ENCODE measurements around the gene KCNS3.

Gene KCNS3

GRCh38 chr2:17878281-17879136 lies at the start of gene KCNS3:
TSS of gene KCNS3 (plus strand) at chr2:17878667. CDS start at chr2:17931009, 52,342 bp downstream.
- no peak for TF ChIP-seq YY1 (IDR thresholded peaks at IDR 0.05; ENCODE audit: low read depth)
- no peak for TF ChIP-seq USF1 (IDR thresholded peaks at IDR 0.05)
- no peak for TF ChIP-seq FOXM1 (IDR thresholded peaks at IDR 0.05; ENCODE audit: borderline replicate concordance, low read depth)
- no peak for TF ChIP-seq TEAD4 (IDR thresholded peaks at IDR 0.05)
- TF ChIP-seq RAD21 (IDR thresholded peaks at IDR 0.05; ENCODE audit: low read depth) = no peak
- no peak for TF ChIP-seq EP300 (IDR thresholded peaks at IDR 0.05; ENCODE audit: borderline replicate concordance)
- no peak for TF ChIP-seq NFIC (IDR thresholded peaks at IDR 0.05)
- TF ChIP-seq EGR1 (IDR thresholded peaks at IDR 0.05) = no peak
- TF ChIP-seq CREB1 (IDR thresholded peaks at IDR 0.05; ENCODE audit: low read depth) = no peak
- TF ChIP-seq MAX (IDR thresholded peaks at IDR 0.05) = no peak

GRCh38 chr2:17830053-17831034 lies 48.1 kb upstream of the KCNS3 start:
- peak; percentile 24; the same call in 1 of the 2 replicates for TF ChIP-seq RAD21 (IDR thresholded peaks at IDR 0.05; ENCODE audit: low read depth)
- TF ChIP-seq FOXM1 (IDR thresholded peaks at IDR 0.05; ENCODE audit: borderline replicate concordance, low read depth) = no peak

GRCh38 chr2:17835516-17835915 lies 43.0 kb upstream of the KCNS3 start:
- no peak for TF ChIP-seq TCF12 (IDR thresholded peaks at IDR 0.05; ENCODE audit: low read depth)
- no peak for TF ChIP-seq CEBPB (IDR thresholded peaks at IDR 0.05)
- no peak for TF ChIP-seq TAF1 (IDR thresholded peaks at IDR 0.05; ENCODE audit: low read depth)
- no peak for TF ChIP-seq NFIC (IDR thresholded peaks at IDR 0.05)
- TF ChIP-seq USF1 (IDR thresholded peaks at IDR 0.05) = no peak
- no peak for TF ChIP-seq TEAD4 (IDR thresholded peaks at IDR 0.05)
- TF ChIP-seq CREB1 (IDR thresholded peaks at IDR 0.05; ENCODE audit: low read depth) = no peak
- TF ChIP-seq MAX (IDR thresholded peaks at IDR 0.05) = no peak
- TF ChIP-seq YY1 (IDR thresholded peaks at IDR 0.05; ENCODE audit: low read depth) = no peak
- no peak for TF ChIP-seq ZBTB7A (IDR thresholded peaks at IDR 0.05; ENCODE audit: low read depth)
- TF ChIP-seq EP300 (IDR thresholded peaks at IDR 0.05; ENCODE audit: borderline replicate concordance) = no peak
- TF ChIP-seq FOXM1 (IDR thresholded peaks at IDR 0.05; ENCODE audit: borderline replicate concordance, low read depth) = no peak
- no peak for TF ChIP-seq REST (IDR thresholded peaks at IDR 0.05; ENCODE audit: low read depth)
- TF ChIP-seq RAD21 (IDR thresholded peaks at IDR 0.05; ENCODE audit: low read depth) = no peak
- no peak for TF ChIP-seq EGR1 (IDR thresholded peaks at IDR 0.05)

- TF ChIP-seq USF1 (IDR thresholded peaks at IDR 0.05) = no peak
- no peak for TF ChIP-seq TAF1 (IDR thresholded peaks at IDR 0.05; ENCODE audit: low read depth)
- no peak for TF ChIP-seq EP300 (IDR thresholded peaks at IDR 0.05; ENCODE audit: borderline replicate concordance)
- no peak for TF ChIP-seq CEBPB (IDR thresholded peaks at IDR 0.05)
- no peak for TF ChIP-seq TCF12 (IDR thresholded peaks at IDR 0.05; ENCODE audit: low read depth)
- TF ChIP-seq TEAD4 (IDR thresholded peaks at IDR 0.05) = no peak
- TF ChIP-seq MAX (IDR thresholded peaks at IDR 0.05) = no peak
- TF ChIP-seq CREB1 (IDR thresholded peaks at IDR 0.05; ENCODE audit: low read depth) = no peak
- no peak for TF ChIP-seq ZBTB7A (IDR thresholded peaks at IDR 0.05; ENCODE audit: low read depth)
- TF ChIP-seq REST (IDR thresholded peaks at IDR 0.05; ENCODE audit: low read depth) = no peak
- TF ChIP-seq RAD21 (IDR thresholded peaks at IDR 0.05; ENCODE audit: low read depth) = no peak
- TF ChIP-seq FOXM1 (IDR thresholded peaks at IDR 0.05; ENCODE audit: borderline replicate concordance, low read depth) = no peak
- no peak for TF ChIP-seq EGR1 (IDR thresholded peaks at IDR 0.05)
- TF ChIP-seq YY1 (IDR thresholded peaks at IDR 0.05; ENCODE audit: low read depth) = no peak
- no peak for TF ChIP-seq NFIC (IDR thresholded peaks at IDR 0.05)
These were observed 38.5 kb upstream of the KCNS3 start for GRCh38 chr2:17839959-17840358.
